NCI-H128 (cell line): Measurements from ENCODE around the gene SIX3.

Experiments
- DNase-seq: peaks from one replicate; lab custom pipeline; 2025; ENCODE audit not compliant: unreplicated experiment; lab: John Stamatoyannopoulos, UW

The SIX3 gene

GRCh38 chr2:44980751-44981713, 39.5 kb downstream of the SIX3 start:
- no peak for DNase-seq

- peak; percentile 72 for DNase-seq
These were observed 40.2 kb downstream of the SIX3 start for GRCh38 chr2:44981714-44982108.

- DNase-seq, result no peak
These were observed 42.5 kb downstream of the SIX3 start for GRCh38 chr2:44983836-44984604.

- DNase-seq, result no peak
These were observed 47.7 kb downstream of the SIX3 start for GRCh38 chr2:44989176-44989575.

- no peak for DNase-seq
These were observed 52.9 kb downstream of the SIX3 start for GRCh38 chr2:44994377-44994776.
